WTC11 (cell line): ENCODE results near the gene KCNK3.

Experiments
- CTCF ChIP-seq: fragments of 200-600 bp; IDR thresholded peaks from 2 replicates; pipeline ENCODE4 v1.8.0; 2022; ENCODE audit warnings: antibody characterized with exemption
- E2F1 ChIP-seq: sonication (generic); formaldehyde crosslinking; IDR thresholded peaks from 2 replicates; pipeline ENCODE4 v1.8.0; 2022; ENCODE audit warnings: mild to moderate bottlenecking, missing genetic modification reagents
- ETV6 ChIP-seq: sonication (generic); formaldehyde crosslinking; IDR thresholded peaks from 2 replicates; pipeline ENCODE4 v1.8.1; 2022; ENCODE audit warnings: mild to moderate bottlenecking, missing genetic modification reagents
- JUN ChIP-seq: sonication (generic); formaldehyde crosslinking; IDR thresholded peaks from 2 replicates; pipeline ENCODE4 v1.8.0; 2023; ENCODE audit warnings: mild to moderate bottlenecking, missing genetic modification reagents
- KAT7 ChIP-seq: sonication (generic); formaldehyde crosslinking; IDR thresholded peaks from 2 replicates; pipeline ENCODE4 v1.8.1; 2023; ENCODE audit warnings: missing genetic modification reagents, mild to moderate bottlenecking, borderline replicate concordance
- MAX ChIP-seq: sonication (generic); formaldehyde crosslinking; IDR thresholded peaks from 2 replicates; pipeline ENCODE4 v1.8.0; 2022; ENCODE audit warnings: mild to moderate bottlenecking, missing genetic modification reagents
- NR3C1 ChIP-seq: sonication (generic); formaldehyde crosslinking; conservative IDR thresholded peaks from 2 replicates; pipeline ENCODE4 v1.8.1; 2023; ENCODE audit warnings: low read depth, mild to moderate bottlenecking, missing genetic modification reagents
- TEAD4 ChIP-seq: sonication (generic); formaldehyde crosslinking; IDR thresholded peaks from 2 replicates; pipeline ENCODE4 v1.8.0; 2022; ENCODE audit warnings: mild to moderate bottlenecking, missing genetic modification reagents
- ZNF232 ChIP-seq: sonication (generic); formaldehyde crosslinking; IDR thresholded peaks from 2 replicates; pipeline ENCODE4 v1.8.0; 2022; ENCODE audit warnings: mild to moderate bottlenecking, missing genetic modification reagents
- ZNF281 ChIP-seq: sonication (generic); formaldehyde crosslinking; IDR thresholded peaks from 2 replicates; pipeline ENCODE4 v1.8.0; 2023; ENCODE audit warnings: mild to moderate bottlenecking, missing genetic modification reagents
- TF ChIP-seq, protein P1 (sequence below): sonication (generic); formaldehyde crosslinking; IDR thresholded peaks from 2 replicates; pipeline ENCODE4 v1.8.1; 2023; ENCODE audit warnings: mild to moderate bottlenecking, moderate library complexity, missing genetic modification reagents
- TF ChIP-seq, protein P2 (sequence below): sonication (generic); formaldehyde crosslinking; IDR thresholded peaks from 2 replicates; pipeline ENCODE4 v1.8.0; 2023; ENCODE audit warnings: missing genetic modification reagents, mild to moderate bottlenecking, borderline replicate concordance

GRCh38 chr2:26723475-26723874 lies 31.0 kb downstream of the KCNK3 start:
- no peak for TF ChIP-seq TEAD4 (CRISPR knock-in tag)
- no peak for TF ChIP-seq CTCF
- TF ChIP-seq, protein P1, sequence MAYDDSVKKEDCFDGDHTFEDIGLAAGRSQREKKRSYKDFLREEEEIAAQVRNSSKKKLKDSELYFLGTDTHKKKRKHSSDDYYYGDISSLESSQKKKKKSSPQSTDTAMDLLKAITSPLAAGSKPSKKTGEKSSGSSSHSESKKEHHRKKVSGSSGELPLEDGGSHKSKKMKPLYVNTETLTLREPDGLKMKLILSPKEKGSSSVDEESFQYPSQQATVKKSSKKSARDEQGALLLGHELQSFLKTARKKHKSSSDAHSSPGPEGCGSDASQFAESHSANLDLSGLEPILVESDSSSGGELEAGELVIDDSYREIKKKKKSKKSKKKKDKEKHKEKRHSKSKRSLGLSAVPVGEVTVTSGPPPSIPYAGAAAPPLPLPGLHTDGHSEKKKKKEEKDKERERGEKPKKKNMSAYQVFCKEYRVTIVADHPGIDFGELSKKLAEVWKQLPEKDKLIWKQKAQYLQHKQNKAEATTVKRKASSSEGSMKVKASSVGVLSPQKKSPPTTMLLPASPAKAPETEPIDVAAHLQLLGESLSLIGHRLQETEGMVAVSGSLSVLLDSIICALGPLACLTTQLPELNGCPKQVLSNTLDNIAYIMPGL (CRISPR knock-in tag), result no peak
- TF ChIP-seq MAX, result no peak
- TF ChIP-seq ZNF232 (CRISPR knock-in tag), result no peak
- TF ChIP-seq ETV6, result no peak
- TF ChIP-seq ZNF281, result no peak
- TF ChIP-seq, protein P2, sequence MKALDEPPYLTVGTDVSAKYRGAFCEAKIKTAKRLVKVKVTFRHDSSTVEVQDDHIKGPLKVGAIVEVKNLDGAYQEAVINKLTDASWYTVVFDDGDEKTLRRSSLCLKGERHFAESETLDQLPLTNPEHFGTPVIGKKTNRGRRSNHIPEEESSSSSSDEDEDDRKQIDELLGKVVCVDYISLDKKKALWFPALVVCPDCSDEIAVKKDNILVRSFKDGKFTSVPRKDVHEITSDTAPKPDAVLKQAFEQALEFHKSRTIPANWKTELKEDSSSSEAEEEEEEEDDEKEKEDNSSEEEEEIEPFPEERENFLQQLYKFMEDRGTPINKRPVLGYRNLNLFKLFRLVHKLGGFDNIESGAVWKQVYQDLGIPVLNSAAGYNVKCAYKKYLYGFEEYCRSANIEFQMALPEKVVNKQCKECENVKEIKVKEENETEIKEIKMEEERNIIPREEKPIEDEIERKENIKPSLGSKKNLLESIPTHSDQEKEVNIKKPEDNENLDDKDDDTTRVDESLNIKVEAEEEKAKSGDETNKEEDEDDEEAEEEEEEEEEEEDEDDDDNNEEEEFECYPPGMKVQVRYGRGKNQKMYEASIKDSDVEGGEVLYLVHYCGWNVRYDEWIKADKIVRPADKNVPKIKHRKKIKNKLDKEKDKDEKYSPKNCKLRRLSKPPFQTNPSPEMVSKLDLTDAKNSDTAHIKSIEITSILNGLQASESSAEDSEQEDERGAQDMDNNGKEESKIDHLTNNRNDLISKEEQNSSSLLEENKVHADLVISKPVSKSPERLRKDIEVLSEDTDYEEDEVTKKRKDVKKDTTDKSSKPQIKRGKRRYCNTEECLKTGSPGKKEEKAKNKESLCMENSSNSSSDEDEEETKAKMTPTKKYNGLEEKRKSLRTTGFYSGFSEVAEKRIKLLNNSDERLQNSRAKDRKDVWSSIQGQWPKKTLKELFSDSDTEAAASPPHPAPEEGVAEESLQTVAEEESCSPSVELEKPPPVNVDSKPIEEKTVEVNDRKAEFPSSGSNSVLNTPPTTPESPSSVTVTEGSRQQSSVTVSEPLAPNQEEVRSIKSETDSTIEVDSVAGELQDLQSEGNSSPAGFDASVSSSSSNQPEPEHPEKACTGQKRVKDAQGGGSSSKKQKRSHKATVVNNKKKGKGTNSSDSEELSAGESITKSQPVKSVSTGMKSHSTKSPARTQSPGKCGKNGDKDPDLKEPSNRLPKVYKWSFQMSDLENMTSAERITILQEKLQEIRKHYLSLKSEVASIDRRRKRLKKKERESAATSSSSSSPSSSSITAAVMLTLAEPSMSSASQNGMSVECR, result no peak
- TF ChIP-seq NR3C1 (CRISPR knock-in tag), result no peak
- no peak for TF ChIP-seq JUN
- TF ChIP-seq E2F1 (CRISPR knock-in tag), result no peak
- no peak for TF ChIP-seq KAT7 (CRISPR knock-in tag)
